PC-3 (cell line): ENCODE results near the gene MYOF. TPM values are rescaled to one million over a fixed set of nuclear protein-coding genes. Genes with fewer than 3 reads are reported as not detected.

ENCODE experiments used
- ATAC-seq: fragments of 200-7000 bp; cut with Tn5 transposase; 2 replicates; pipeline ENCODE4 v1.9.1; 2020; ENCODE audit warnings: mild to moderate bottlenecking, moderate library complexity
- Bru-seq: library from RNA; stranded (reverse); fragments of 400-500 nt; gene quantifications from one replicate; lab custom pipeline; 2021; lab: Mats Ljungman, UMichigan
- BruChase-seq, 2 experiments: library from RNA; stranded (reverse); fragments of 400-500 nt; gene quantifications; one replicate each; lab custom pipeline; 2021; lab: Mats Ljungman, UMichigan
- BruUV-seq: library from RNA; stranded (reverse); fragments of 400-500 nt; replicated peaks from 2 replicates; lab custom pipeline; 2021; lab: Mats Ljungman, UMichigan
- CTCF ChIA-PET: fragments of 300-600 bp; sonication (Branson Sonifier 250); formaldehyde crosslinking; loops from one replicate; lab custom pipeline; 2022; ENCODE audit warnings: antibody characterized with exemption; lab: Charles Lee
- POLR2A ChIA-PET: fragments of 300-600 bp; sonication (Branson Sonifier 250); formaldehyde crosslinking; loops from one replicate; lab custom pipeline; 2022; ENCODE audit warnings: antibody characterized with exemption; ENCODE audit not compliant: unreplicated experiment; lab: Charles Lee
- DNase-seq: peaks from one replicate; pipeline ENCODE4 v3.0.0-alpha.2; 2015
- H2AFZ ChIP-seq: fragments of 300-600 bp; sonication (generic); 2 replicates; pipeline ENCODE4 v1.6.0; 2016; ENCODE audit warnings: antibody characterized with exemption, low read length
- H3F3A ChIP-seq: fragments of 300-600 bp; sonication (generic); one replicate; pipeline ENCODE4 v1.6.0; 2017; ENCODE audit warnings: antibody characterized with exemption, low read length, control low read depth, mild to moderate bottlenecking; ENCODE audit not compliant: unreplicated experiment
- H3K27ac ChIP-seq: fragments of 300-600 bp; sonication (generic); 2 replicates; pipeline ENCODE4 v1.5.1; 2016; ENCODE audit warnings: mild to moderate bottlenecking, low read length
- H3K27me3 ChIP-seq: fragments of 300-600 bp; sonication (generic); 2 replicates; pipeline ENCODE4 v1.6.1; 2016; ENCODE audit warnings: low read length, mixed read lengths
- H3K36me3 ChIP-seq: fragments of 300-600 bp; sonication (generic); 2 replicates; pipeline ENCODE4 v1.6.1; 2016; ENCODE audit warnings: low read depth, mixed run types, low read length, mixed read lengths
- H3K4me1 ChIP-seq: fragments of 300-600 bp; sonication (generic); 2 replicates; pipeline ENCODE4 v1.5.1; 2016; ENCODE audit warnings: low read length; ENCODE audit not compliant: insufficient read depth
- H3K4me2 ChIP-seq: fragments of 300-600 bp; sonication (generic); 2 replicates; pipeline ENCODE4 v1.6.0; 2016; ENCODE audit warnings: low read length
- H3K4me3 ChIP-seq: fragments of 300-600 bp; sonication (generic); 2 replicates; pipeline ENCODE4 v1.5.1; 2016; ENCODE audit warnings: mild to moderate bottlenecking, low read length, mixed read lengths
- H3K79me2 ChIP-seq: fragments of 300-600 bp; sonication (generic); 2 replicates; pipeline ENCODE4 v1.6.1; 2017; ENCODE audit warnings: low read length, mixed read lengths
- H3K9ac ChIP-seq: fragments of 300-600 bp; sonication (generic); 2 replicates; pipeline ENCODE4 v1.6.0; 2016; ENCODE audit warnings: mild to moderate bottlenecking, low read length
- H3K9me2 ChIP-seq: fragments of 300-600 bp; sonication (generic); replicated peaks from 2 replicates; pipeline ENCODE4 v1.6.1; 2016; ENCODE audit warnings: mixed run types, low read length, mixed read lengths
- H3K9me3 ChIP-seq: fragments of 300-600 bp; sonication (generic); 2 replicates; pipeline ENCODE4 v1.6.1; 2016; ENCODE audit warnings: low read length, mixed read lengths
- H4K20me1 ChIP-seq: fragments of 300-600 bp; sonication (generic); 2 replicates; pipeline ENCODE4 v1.6.1; 2016; ENCODE audit warnings: low read length, mixed read lengths
- EZH2 ChIP-seq: fragments of 300-600 bp; sonication (generic); IDR thresholded peaks from one replicate; pipeline ENCODE4 v1.6.1; 2017; ENCODE audit warnings: antibody characterized with exemption, mild to moderate bottlenecking, low read length; ENCODE audit not compliant: unreplicated experiment
- EZH2phosphoT487 ChIP-seq: fragments of 300-600 bp; sonication (generic); IDR thresholded peaks from 2 replicates; pipeline ENCODE4 v1.6.1; 2018; ENCODE audit warnings: mild to moderate bottlenecking, antibody characterized with exemption, low read length, borderline replicate concordance
- intact Hi-C: fragments of 100-400 bp; cut with micrococcal nuclease; formaldehyde crosslinking; loops from 2 replicates; pipeline ENCODE4 v1.9.0; 2023
- long read RNA-seq: library from polyadenylated mRNA; unstranded; transcript quantifications from one replicate; pipeline ENCODE4 v2.0.0, GENCODE V29; 2021; ENCODE audit not compliant: unreplicated experiment
- total RNA-seq: library from RNA; depleted of rRNA; stranded (reverse); fragments of >200 nt; gene quantifications from 2 replicates; pipeline ENCODE4 v1.2.3, GENCODE V29; 2014; rRNA removed
- TF ChIP-seq, protein P1 (sequence below): fragments of 300-600 bp; sonication (generic); conservative IDR thresholded peaks from 2 replicates; pipeline ENCODE4 v1.5.1; 2017; ENCODE audit warnings: antibody characterized with exemption, low read depth, mild to moderate bottlenecking, low read length

Gene MYOF, protein sequence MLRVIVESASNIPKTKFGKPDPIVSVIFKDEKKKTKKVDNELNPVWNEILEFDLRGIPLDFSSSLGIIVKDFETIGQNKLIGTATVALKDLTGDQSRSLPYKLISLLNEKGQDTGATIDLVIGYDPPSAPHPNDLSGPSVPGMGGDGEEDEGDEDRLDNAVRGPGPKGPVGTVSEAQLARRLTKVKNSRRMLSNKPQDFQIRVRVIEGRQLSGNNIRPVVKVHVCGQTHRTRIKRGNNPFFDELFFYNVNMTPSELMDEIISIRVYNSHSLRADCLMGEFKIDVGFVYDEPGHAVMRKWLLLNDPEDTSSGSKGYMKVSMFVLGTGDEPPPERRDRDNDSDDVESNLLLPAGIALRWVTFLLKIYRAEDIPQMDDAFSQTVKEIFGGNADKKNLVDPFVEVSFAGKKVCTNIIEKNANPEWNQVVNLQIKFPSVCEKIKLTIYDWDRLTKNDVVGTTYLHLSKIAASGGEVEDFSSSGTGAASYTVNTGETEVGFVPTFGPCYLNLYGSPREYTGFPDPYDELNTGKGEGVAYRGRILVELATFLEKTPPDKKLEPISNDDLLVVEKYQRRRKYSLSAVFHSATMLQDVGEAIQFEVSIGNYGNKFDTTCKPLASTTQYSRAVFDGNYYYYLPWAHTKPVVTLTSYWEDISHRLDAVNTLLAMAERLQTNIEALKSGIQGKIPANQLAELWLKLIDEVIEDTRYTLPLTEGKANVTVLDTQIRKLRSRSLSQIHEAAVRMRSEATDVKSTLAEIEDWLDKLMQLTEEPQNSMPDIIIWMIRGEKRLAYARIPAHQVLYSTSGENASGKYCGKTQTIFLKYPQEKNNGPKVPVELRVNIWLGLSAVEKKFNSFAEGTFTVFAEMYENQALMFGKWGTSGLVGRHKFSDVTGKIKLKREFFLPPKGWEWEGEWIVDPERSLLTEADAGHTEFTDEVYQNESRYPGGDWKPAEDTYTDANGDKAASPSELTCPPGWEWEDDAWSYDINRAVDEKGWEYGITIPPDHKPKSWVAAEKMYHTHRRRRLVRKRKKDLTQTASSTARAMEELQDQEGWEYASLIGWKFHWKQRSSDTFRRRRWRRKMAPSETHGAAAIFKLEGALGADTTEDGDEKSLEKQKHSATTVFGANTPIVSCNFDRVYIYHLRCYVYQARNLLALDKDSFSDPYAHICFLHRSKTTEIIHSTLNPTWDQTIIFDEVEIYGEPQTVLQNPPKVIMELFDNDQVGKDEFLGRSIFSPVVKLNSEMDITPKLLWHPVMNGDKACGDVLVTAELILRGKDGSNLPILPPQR (N-terminal part only)
- total RNA-seq, result 174 and 189 TPM in 2 replicates
- percentile 97 among the genes with signal in this experiment for Bru-seq, nascent RNA
- percentile 96 among the genes with signal in this experiment for BruChase-seq, experiment 1, labeled RNA remaining after a 6-hour chase
- percentile 98 among the genes with signal in this experiment for BruChase-seq, experiment 2, labeled RNA remaining after a 2-hour chase
- long read RNA-seq, transcript MYOF-204 (15 exons, 1,519 nt), result major isoform, 5 of 182 reads
- long read RNA-seq, partial matches to known transcripts, result 131 of 182 reads
- long read RNA-seq, other reads (novel, unspliced or antisense), result 44 of 182 reads

DNA sequence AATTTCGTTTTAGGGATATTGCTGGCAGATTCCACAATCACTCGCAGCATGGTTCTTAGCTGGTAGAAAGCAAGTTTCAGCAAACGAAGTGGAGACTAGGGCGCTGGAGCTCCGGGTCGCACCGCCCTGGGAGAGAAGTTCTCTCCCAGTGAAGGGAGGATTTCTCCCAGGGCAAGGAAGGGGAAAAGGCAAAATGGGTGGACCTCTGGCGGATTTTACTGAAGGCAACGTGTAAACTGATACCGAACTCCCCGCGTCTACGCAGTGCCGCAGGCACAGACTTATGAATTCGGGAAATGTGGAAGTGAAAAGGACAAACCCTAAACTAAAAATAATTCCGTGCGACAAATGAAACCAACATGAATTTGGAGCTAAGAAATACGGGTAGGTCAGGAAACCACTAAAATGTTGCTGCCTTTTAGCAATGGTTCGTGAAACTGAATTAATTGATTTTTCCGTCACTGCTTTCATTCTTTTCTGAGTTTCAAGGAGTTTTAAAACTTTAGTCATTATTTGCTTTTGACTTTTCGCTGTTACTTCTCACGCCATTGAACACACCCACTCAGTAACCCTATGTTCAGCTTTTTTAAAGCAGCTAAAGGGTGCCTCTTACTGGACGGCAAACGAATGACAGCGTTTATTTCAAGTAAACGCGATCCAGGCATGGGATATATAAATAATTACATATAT, at the start of gene MYOF:
TSS of gene MYOF (minus strand) at position 190 of the 690 bp plus-strand sequence. CDS start at position 50, 140 bp downstream.
- TF ChIP-seq EZH2phosphoT487, result no peak
- no peak for TF ChIP-seq EZH2
- TF ChIP-seq, protein P1, sequence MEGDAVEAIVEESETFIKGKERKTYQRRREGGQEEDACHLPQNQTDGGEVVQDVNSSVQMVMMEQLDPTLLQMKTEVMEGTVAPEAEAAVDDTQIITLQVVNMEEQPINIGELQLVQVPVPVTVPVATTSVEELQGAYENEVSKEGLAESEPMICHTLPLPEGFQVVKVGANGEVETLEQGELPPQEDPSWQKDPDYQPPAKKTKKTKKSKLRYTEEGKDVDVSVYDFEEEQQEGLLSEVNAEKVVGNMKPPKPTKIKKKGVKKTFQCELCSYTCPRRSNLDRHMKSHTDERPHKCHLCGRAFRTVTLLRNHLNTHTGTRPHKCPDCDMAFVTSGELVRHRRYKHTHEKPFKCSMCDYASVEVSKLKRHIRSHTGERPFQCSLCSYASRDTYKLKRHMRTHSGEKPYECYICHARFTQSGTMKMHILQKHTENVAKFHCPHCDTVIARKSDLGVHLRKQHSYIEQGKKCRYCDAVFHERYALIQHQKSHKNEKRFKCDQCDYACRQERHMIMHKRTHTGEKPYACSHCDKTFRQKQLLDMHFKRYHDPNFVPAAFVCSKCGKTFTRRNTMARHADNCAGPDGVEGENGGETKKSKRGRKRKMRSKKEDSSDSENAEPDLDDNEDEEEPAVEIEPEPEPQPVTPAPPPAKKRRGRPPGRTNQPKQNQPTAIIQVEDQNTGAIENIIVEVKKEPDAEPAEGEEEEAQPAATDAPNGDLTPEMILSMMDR, result peak; percentile 46; the same call in 1 of the 2 replicates
- Histone ChIP-seq H3K9ac (peak within 1 kb of the TSS; percentile 100), H3K9me2 (no peaks in the 10 kb centered on the region), H2AFZ (peak within 1 kb of the TSS; percentile 43; the same call in 1 of the 2 replicates), H3K27ac (peak within 1 kb of the TSS; percentile 100), H3K27me3 (no peaks in the 10 kb centered on the region), H3K79me2 (peaks cover 50% of the 10 kb centered on the region), H3K4me2 (peak within 1 kb of the TSS; percentile 80), H3K9me3 (no peaks in the 10 kb centered on the region), H3F3A (peaks cover 8% of the 10 kb centered on the region), H3K4me3 (peak within 1 kb of the TSS; percentile 97), H3K4me1 (peaks cover 24% of the 10 kb centered on the region), H4K20me1 (peaks cover 27% of the 10 kb centered on the region), H3K36me3 (peaks cover 17% of the 10 kb centered on the region)
- ChIA-PET POLR2A (interaction anchor here (0.6 to 1.9 kb wide), 14 partner anchors 11 to 133 kb away, joined by 3 to 37 read pairs (median 6); no protein-coding TSS in a partner anchor), CTCF (interaction anchor here (0.8 to 1.6 kb wide), 5 partner anchors 11 to 106 kb away, joined by 4 to 12 read pairs (median 7); no protein-coding TSS in a partner anchor)
- BruUV-seq, result no TSS peak
- peak; percentile 71 for ATAC-seq
- peak; percentile 88 for DNase-seq
- intact Hi-C loops, result loop anchor here (1.0 to 5.0 kb wide), 5 partner anchors 11 to 106 kb away; no protein-coding TSS in a partner anchor

DNA sequence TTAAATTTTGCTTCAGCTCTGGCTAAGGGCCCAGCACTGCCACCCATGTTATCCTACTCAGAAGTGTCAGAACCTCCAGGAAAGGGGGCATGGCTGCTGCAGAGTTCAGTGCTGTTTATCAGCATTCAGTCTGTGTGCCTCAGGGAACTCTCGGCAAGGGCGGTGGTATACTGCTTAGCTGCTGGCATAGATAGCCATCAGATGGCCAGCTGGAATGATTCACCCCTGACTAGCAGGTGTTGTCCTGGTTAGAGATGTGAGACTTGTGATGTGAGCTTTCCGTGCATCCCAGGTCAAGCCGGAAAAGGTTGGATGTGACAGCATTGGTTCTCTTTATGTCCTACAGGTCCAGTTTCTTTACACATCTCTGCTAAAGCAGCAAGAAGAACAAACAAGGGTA, 36.4 kb upstream of the MYOF start:
- POLR2A ChIA-PET, result no interaction called here

More for the DNA sequence above, 36.4 kb upstream of the MYOF start:
- intact Hi-C loops, result no loop called here
- Histone ChIP-seq H4K20me1 (no peaks in the 10 kb centered on the region), H3K4me2 (no peak overlapping the region), H3K27ac (no peak overlapping the region), H2AFZ (no peak overlapping the region), H3K9ac (no peak overlapping the region), H3K79me2 (no peaks in the 10 kb centered on the region), H3K9me2 (no peaks in the 10 kb centered on the region), H3K9me3 (no peaks in the 10 kb centered on the region), H3K36me3 (peaks cover 46% of the 10 kb centered on the region), H3K4me1 (no peaks in the 10 kb centered on the region), H3K4me3 (no peak overlapping the region), H3K27me3 (no peaks in the 10 kb centered on the region), H3F3A (no peaks in the 10 kb centered on the region)
- DNase-seq, result no peak
- CTCF ChIA-PET, result no interaction called here
- TF ChIP-seq, protein P1, result no peak
- TF ChIP-seq EZH2phosphoT487, result no peak
- ATAC-seq, result no peak
- BruUV-seq, result no TSS peak
